Sigmoid colon (tissue), 7 donors: ENCODE measurements around the gene GPC6. TPM values are rescaled to one million over a fixed set of nuclear protein-coding genes. Genes with fewer than 3 reads are reported as not detected.

ENCODE experiments used
- DNase-seq: peaks from one replicate; pipeline ENCODE4 v3.0.0-alpha.2; 2019
- H3K27ac ChIP-seq, 4 donors: fragments of 200-600 bp; sonication (generic); one replicate each; pipeline ENCODE4 v1.5.1; 2016 to 2019; ENCODE audit warnings: mild to moderate bottlenecking in 1 of 4
- H3K27me3 ChIP-seq, 3 donors: fragments of 200-600 bp; sonication (generic); one replicate each; pipeline ENCODE4 v1.5.1; 2019; ENCODE audit warnings: mild to moderate bottlenecking in 1 of 3
- H3K36me3 ChIP-seq, 4 donors: fragments of 200-600 bp; sonication (generic); one replicate each; pipeline ENCODE4 v1.5.1; 2016 to 2019
- H3K4me1 ChIP-seq, 4 donors: fragments of 200-600 bp; sonication (generic); one replicate each; pipeline ENCODE4 v1.5.1; 2017 to 2019
- H3K4me3 ChIP-seq, 4 donors: fragments of 200-600 bp; sonication (generic); one replicate each; pipeline ENCODE4 v1.5.1; 2017 to 2019; ENCODE audit warnings: mild to moderate bottlenecking in 2 of 4, moderate library complexity in 1 of 4
- H3K9me3 ChIP-seq, 4 donors: fragments of 200-600 bp in 3 of 4; sonication (generic) in 3 of 4; one replicate each; pipeline versions ENCODE4 v1.5.1 to v1.6.1; 2013 to 2019
- CTCF ChIP-seq, 4 experiments: fragments of 450-650 bp in 3 of 4; fragments of 200-600 bp in 1 of 4; IDR thresholded peaks; one replicate each; pipeline ENCODE4 v1.5.1; 2016 to 2019; ENCODE audit warnings: antibody characterized with exemption in 4 of 4, mild to moderate bottlenecking in 3 of 4, moderate library complexity in 2 of 4
- EP300 ChIP-seq, 4 donors: sonication (generic); formaldehyde crosslinking; IDR thresholded peaks; one replicate each; pipeline ENCODE4 v1.6.1; 2017; ENCODE audit warnings: antibody characterized with exemption in 4 of 4
- POLR2A ChIP-seq, 2 donors: fragments of 450-650 bp; IDR thresholded peaks; one replicate each; pipeline ENCODE4 v1.6.1; 2016; ENCODE audit warnings: antibody characterized with exemption in 2 of 2, mild to moderate bottlenecking in 2 of 2, moderate library complexity in 2 of 2
- POLR2AphosphoS5 ChIP-seq, 4 donors: sonication (generic); formaldehyde crosslinking; IDR thresholded peaks; one replicate each; pipeline ENCODE4 v1.6.1; 2017; ENCODE audit warnings: antibody characterized with exemption in 4 of 4
- WGBS, 2 donors: extraction: QIAGEN DNeasy Blood & Tissue Kit; methylation state at CpG; one replicate each; pipeline ENCODE4 v1.1.7; 2013; 5-methylcytosine and 5-hydroxymethylcytosine counted together
- intact Hi-C: fragments of 100-400 bp; cut with DNase I; formaldehyde crosslinking; loops from one replicate; pipeline ENCODE4 v1.15.1; 2023
- polyA plus RNA-seq, 3 donors: library from polyadenylated mRNA; stranded (reverse); fragments of 200-250 nt; gene quantifications; one replicate each; pipeline ENCODE4 v1.2.3, GENCODE V29; 2013
- total RNA-seq, 4 donors: library from RNA; depleted of rRNA; stranded (reverse); fragments of >200 nt; gene quantifications; one replicate each; pipeline ENCODE4 v1.1.0, GENCODE V29; 2016
- donor health status: healthy with polysubstance abuse.
- donor health status: Bipolar disorder and iron deficiency.
- donor health status: healthy.

Gene GPC6
- total and polyA plus RNA-seq, 7 donors: 0.23 to 27.5 (median 14.4) TPM

GRCh38 chr13:93326234-93326811 lies 99.7 kb downstream of the GPC6 start:
- intact Hi-C loops: no loop called here

GRCh38 chr13:93328943-93329342 lies 102.3 kb downstream of the GPC6 start:
- intact Hi-C loops: no loop called here
- Histone ChIP-seq H3K27me3 (no peaks in the 10 kb centered on the region), H3K4me1 (peaks cover 0 to 9% (median 0%) of the 10 kb centered on the region in 4 donors), H3K36me3 (no peaks in the 10 kb centered on the region), H3K27ac (no peak overlapping the region), H3K9me3 (peaks cover 0 to 3% (median 0%) of the 10 kb centered on the region in 4 donors), H3K4me3 (no peak overlapping the region)
- TF ChIP-seq CTCF (IDR thresholded peaks at IDR 0.05) (no peak), POLR2AphosphoS5 (IDR thresholded peaks at IDR 0.05) (no peak), POLR2A (IDR thresholded peaks at IDR 0.05) (no peak), EP300 (IDR thresholded peaks at IDR 0.05) (no peak)
- no peak for DNase-seq
- WGBS, 2 donors: 36 to 54% methylated on average over 2 of the region's 2 CpGs

More at GRCh38 chr13:93326234-93326811, 99.7 kb downstream of the GPC6 start:
- Histone ChIP-seq H3K27me3 (no peaks in the 10 kb centered on the region), H3K4me3 (no peak overlapping the region), H3K27ac (no peak overlapping the region), H3K9me3 (no peaks in the 10 kb centered on the region), H3K4me1 (peaks cover 0 to 9% (median 0%) of the 10 kb centered on the region in 4 donors), H3K36me3 (no peaks in the 10 kb centered on the region)
- no peak for DNase-seq
- no peak for TF ChIP-seq CTCF (IDR thresholded peaks at IDR 0.05)
- no peak for TF ChIP-seq POLR2AphosphoS5 (IDR thresholded peaks at IDR 0.05)
- TF ChIP-seq EP300 (IDR thresholded peaks at IDR 0.05): no peak
- TF ChIP-seq POLR2A (IDR thresholded peaks at IDR 0.05): no peak
- 61 to 74% methylated on average over 5 of the region's 5 CpGs for WGBS, 2 donors

GRCh38 chr13:93336728-93337127 lies 110.1 kb downstream of the GPC6 start:
- no peak for TF ChIP-seq POLR2AphosphoS5 (IDR thresholded peaks at IDR 0.05)
- TF ChIP-seq POLR2A (IDR thresholded peaks at IDR 0.05): no peak
- no peak for TF ChIP-seq CTCF (IDR thresholded peaks at IDR 0.05)
- no peak for DNase-seq
- H3K9me3 ChIP-seq: peaks cover 0 to 3% (median 0%) of the 10 kb centered on the region in 4 donors
- 56 to 67% methylated on average over 4 of the region's 4 CpGs for WGBS, 2 donors
- no peak overlapping the region for H3K27ac ChIP-seq
- H3K4me3 ChIP-seq: no peak overlapping the region
- no peaks in the 10 kb centered on the region for H3K4me1 ChIP-seq
- H3K36me3 ChIP-seq: no peaks in the 10 kb centered on the region
- H3K27me3 ChIP-seq: no peaks in the 10 kb centered on the region
- intact Hi-C loops: no loop called here

- Histone ChIP-seq H3K4me1 (no peaks in the 10 kb centered on the region), H3K27ac (no peak overlapping the region), H3K36me3 (no peaks in the 10 kb centered on the region), H3K9me3 (peaks cover 0 to 3% (median 0%) of the 10 kb centered on the region in 4 donors), H3K27me3 (no peaks in the 10 kb centered on the region), H3K4me3 (no peak overlapping the region)
- intact Hi-C loops: no loop called here
- WGBS, 2 donors: 76 to 81% methylated on average over 5 of the region's 5 CpGs
- TF ChIP-seq POLR2A (IDR thresholded peaks at IDR 0.05) (no peak), EP300 (IDR thresholded peaks at IDR 0.05) (no peak)
- DNase-seq: no peak
These were observed 111.4 kb downstream of the GPC6 start for GRCh38 chr13:93338030-93338429.

- H3K9me3 ChIP-seq: no peaks in the 10 kb centered on the region
- DNase-seq: no peak
- H3K36me3 ChIP-seq: no peaks in the 10 kb centered on the region
- TF ChIP-seq POLR2A (IDR thresholded peaks at IDR 0.05) (no peak), POLR2AphosphoS5 (IDR thresholded peaks at IDR 0.05) (no peak)
- intact Hi-C loops: no loop called here
- H3K4me3 ChIP-seq: no peak overlapping the region
- no peaks in the 10 kb centered on the region for H3K4me1 ChIP-seq
- H3K27ac ChIP-seq: no peak overlapping the region
- no peaks in the 10 kb centered on the region for H3K27me3 ChIP-seq
- 58 to 73% methylated on average over 2 of the region's 2 CpGs for WGBS, 2 donors
These were observed 112.3 kb downstream of the GPC6 start for GRCh38 chr13:93338906-93339305.

GRCh38 chr13:93339550-93339949 lies 112.9 kb downstream of the GPC6 start:
- no peak for DNase-seq
- Histone ChIP-seq H3K27ac (no peak overlapping the region), H3K9me3 (no peaks in the 10 kb centered on the region), H3K36me3 (no peaks in the 10 kb centered on the region), H3K4me3 (no peak overlapping the region), H3K4me1 (no peaks in the 10 kb centered on the region), H3K27me3 (no peaks in the 10 kb centered on the region)
- TF ChIP-seq POLR2AphosphoS5 (IDR thresholded peaks at IDR 0.05) (no peak), POLR2A (IDR thresholded peaks at IDR 0.05) (no peak), EP300 (IDR thresholded peaks at IDR 0.05) (no peak), CTCF (IDR thresholded peaks at IDR 0.05) (no peak)
- 83 to 93% methylated on average over 4 of the region's 4 CpGs for WGBS, 2 donors
- intact Hi-C loops: no loop called here
